SH-SY5Y (cell line): ENCODE results near the gene RPS6KA3.

Experiments
- GATA2 ChIP-seq: IDR thresholded peaks from 2 replicates; pipeline ENCODE4 v1.6.1; 2011; ENCODE audit warnings: mild to moderate bottlenecking, low read depth, low read length
- GATA3 ChIP-seq: IDR thresholded peaks from 2 replicates; pipeline ENCODE4 v1.6.1; 2011; ENCODE audit warnings: low read depth, mild to moderate bottlenecking, low read length, moderate library complexity

Gene RPS6KA3

DNA sequence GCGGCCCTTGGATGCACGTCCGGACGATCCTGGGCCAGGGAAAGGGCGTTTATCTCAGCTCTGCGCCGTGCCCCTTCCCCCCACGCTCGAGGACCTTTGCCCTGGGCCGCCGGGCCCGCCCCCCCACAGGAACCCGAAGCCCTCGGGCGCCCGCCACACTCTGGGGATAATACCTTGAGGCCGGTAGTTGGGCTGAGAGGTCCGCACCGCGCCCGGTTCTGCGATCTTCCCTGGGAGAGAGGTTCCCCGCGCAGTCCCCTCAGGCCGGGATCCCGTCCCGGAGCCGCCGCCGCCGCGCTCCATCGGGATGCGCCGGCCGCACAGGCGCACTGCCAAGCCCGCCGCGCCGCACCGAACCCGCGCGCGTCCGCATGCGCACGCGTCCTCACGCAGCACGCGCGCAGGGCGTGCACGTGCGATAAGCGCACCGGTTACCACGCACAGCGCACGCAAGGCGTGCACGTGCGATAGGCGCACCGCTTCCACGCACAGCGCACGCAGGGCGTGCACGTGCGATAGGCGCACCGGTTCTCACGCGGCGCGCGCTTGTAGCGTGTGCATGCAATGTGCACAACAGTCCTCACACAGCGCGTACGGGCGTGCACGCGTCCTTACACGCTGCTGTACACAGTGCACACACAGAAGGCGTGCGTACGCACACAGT lies 150.0 kb downstream of the RPS6KA3 start, which contains the start of gene MAP7D2:
TSS of gene MAP7D2 (minus strand) at position 331 of the 664 bp plus-strand sequence. CDS start at position 303, 28 bp downstream.
- TF ChIP-seq GATA3 (no peak), GATA2 (no peak)

GRCh38 chrX:20116087-20116576 lies 150.6 kb downstream of the RPS6KA3 start:
- no peak for TF ChIP-seq GATA3
- no peak for TF ChIP-seq GATA2

DNA sequence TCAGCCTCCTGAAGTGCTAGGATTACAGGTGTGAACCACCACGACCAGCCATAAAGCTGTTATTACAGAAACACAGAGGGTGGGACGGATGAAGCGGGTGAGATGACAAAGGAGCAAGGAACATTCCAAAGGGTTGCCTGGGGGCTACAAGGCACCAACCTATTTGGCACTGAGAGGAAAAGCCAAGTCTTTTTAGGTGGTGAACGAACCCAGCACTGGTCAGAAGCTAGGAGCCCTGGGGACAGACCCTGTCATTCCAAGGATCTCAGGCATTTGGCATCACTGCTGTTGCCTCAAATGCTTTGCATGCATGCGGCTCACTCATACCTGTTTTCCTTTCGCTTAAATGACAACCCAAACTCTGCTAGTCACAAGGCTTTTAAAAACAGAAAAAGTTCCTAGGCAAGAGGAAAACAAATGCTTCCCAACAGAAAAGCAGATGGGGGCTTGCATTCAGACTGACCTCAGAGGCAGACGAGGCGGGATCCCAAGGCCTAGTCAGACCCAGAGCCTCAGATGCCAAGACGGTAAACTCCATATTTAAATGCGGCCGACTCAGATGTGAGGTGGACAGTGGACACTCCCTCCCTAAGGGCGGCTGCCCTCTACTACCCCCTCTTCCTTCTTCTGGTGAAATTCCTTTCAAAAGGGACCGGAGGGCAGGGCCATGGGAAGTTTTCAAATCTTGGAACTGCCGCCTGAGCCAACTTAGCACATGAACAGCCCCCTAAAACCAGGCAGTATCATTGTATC lies 154.5 kb downstream of the RPS6KA3 start:
- TF ChIP-seq GATA2 (no peak), GATA3 (no peak)

DNA sequence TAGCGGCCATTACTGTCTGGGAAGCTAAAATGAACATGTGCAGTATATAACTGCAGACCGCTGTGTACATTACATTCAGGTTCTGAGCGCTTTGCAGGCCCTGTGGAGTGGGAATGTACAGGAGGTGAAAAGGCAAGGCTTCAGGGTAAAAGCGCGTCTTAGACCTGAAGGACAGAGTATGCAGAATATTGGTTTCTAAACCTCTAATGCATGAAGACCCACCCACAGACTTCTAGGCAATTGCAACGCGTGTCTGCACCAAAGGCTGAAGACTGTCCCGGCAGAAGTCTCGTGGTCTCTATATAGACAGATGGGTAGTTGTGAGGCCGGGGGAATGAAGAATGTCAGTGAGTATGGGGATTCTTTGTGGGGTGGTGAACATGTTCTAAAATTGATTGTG lies 155.4 kb downstream of the RPS6KA3 start:
- TF ChIP-seq GATA2 (no peak), GATA3 (no peak)

- TF ChIP-seq GATA3 (no peak), GATA2 (no peak)
Observed at GRCh38 chrX:20101934-20102581, 164.7 kb downstream of the RPS6KA3 start.
